Gastroesophageal sphincter (tissue), 3 donors: Measurements from ENCODE around the gene ZNF575.

Source experiments
- POLR2A ChIP-seq, 2 donors: fragments of 450-650 bp; IDR thresholded peaks; one replicate each; pipeline ENCODE4 v1.6.1; 2017; ENCODE audit warnings: antibody characterized with exemption in 2 of 2, mild to moderate bottlenecking in 2 of 2, moderate library complexity in 1 of 2
- TF ChIP-seq, protein P1 (sequence below), 4 experiments: fragments of 200-600 bp in 2 of 4; fragments of 450-650 bp in 2 of 4; sonication (generic) in 1 of 4; IDR thresholded peaks; one replicate each; pipeline ENCODE4 v1.5.1; 2017 to 2019; ENCODE audit warnings: antibody characterized with exemption in 4 of 4, mild to moderate bottlenecking in 2 of 4, moderate library complexity in 2 of 4

DNA sequence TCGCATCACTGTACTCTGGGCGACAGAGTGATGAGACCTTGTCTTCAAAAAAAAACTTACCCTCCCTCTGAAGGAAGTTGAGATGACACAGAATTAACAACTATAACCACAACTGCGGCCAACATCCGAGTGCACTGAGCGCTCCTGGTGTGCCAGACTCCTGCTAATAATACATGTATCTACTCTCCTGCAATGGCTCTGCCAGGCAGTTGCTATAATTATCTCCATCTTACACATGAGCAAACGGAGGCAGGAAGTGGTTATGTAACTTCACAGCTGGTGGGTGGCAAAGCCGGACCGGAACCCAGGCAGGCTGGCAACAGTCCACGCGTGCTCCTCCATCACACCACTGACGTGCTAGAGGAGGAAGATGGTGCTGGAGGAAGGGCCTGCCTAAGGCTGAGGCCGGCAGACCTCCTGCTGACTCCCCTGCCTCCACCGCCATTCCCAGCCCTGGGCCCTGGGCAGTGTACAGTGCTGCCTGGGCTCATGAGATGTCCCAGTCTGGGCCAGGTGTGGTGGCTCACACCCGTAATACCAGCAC is 29.8 kb downstream of the ZNF575 start:
- TF ChIP-seq POLR2A (IDR thresholded peaks at IDR 0.05), result no peak
- TF ChIP-seq, protein P1, sequence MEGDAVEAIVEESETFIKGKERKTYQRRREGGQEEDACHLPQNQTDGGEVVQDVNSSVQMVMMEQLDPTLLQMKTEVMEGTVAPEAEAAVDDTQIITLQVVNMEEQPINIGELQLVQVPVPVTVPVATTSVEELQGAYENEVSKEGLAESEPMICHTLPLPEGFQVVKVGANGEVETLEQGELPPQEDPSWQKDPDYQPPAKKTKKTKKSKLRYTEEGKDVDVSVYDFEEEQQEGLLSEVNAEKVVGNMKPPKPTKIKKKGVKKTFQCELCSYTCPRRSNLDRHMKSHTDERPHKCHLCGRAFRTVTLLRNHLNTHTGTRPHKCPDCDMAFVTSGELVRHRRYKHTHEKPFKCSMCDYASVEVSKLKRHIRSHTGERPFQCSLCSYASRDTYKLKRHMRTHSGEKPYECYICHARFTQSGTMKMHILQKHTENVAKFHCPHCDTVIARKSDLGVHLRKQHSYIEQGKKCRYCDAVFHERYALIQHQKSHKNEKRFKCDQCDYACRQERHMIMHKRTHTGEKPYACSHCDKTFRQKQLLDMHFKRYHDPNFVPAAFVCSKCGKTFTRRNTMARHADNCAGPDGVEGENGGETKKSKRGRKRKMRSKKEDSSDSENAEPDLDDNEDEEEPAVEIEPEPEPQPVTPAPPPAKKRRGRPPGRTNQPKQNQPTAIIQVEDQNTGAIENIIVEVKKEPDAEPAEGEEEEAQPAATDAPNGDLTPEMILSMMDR (IDR thresholded peaks at IDR 0.05), result no peak
